HS-5 (cell line): ENCODE measurements around the gene OOSP3.
"Not testable (repeated sequence)": the region's sequence is repeated elsewhere in the genome, so short reads cannot be mapped to it uniquely, and the experiment has no call there.

Source experiments
- DNase-seq: peaks from one replicate; pipeline ENCODE4 v3.0.0-alpha.2; 2012; ENCODE audit warnings: low read depth

OOSP3 gene

DNA sequence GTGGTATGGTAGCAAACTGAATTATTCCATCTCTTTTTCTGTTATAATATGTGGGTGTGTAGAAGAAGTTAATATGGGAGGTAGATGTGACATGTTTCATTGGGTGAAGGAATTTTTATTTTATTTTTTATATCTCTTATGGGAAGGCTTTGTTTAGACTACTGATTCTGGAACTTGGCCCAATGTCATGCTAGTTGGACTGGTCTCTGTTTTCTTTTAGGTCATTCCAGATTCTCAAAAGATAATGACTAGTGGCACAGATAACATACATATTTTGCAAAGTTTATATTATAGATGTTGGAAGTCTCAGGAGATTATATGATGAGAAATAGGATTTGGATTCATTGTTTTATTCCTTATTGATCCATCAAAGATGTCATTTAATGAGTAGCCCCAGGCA lies 1.3 kb upstream of the OOSP3 start:
- no peak for DNase-seq

DNA sequence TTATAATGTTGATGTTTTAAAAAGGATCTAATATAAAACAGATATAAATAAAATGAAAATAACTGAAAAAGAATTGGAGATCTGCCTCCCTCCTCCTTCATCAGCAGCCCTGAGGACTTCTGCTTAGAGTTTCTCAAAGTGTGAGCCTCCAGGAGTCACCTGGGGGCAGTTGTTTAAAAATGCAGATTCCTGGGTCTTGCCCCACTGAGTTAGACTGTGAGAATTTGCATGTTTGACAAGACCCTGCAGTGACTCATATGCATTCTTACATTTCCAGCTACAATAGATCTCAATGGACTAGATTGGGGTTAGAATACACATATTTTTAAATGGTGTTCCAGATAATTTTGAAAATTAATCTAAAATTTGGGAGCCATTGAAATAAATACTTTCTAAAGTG lies 798 bp upstream of the OOSP3 start:
- DNase-seq, result no peak

DNA sequence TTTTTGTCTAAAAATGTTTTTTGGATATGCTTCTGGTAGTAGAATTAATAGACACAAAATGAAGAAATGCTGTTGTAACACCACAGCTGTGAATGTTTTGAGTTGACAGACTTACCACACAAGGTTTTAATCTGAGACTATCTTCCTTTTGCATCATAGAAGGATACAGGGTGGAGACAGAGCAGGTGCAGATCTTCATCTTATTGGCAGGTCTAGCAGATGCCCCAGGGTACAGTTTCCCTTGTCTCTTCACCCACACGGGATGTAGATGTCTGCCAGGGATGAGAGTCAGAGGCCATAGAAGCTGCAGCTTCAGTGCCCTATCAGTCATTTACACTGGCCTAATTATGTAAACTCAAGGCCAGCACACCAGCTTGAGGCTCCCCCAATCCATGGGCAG lies 985 bp downstream of the OOSP3 start:
- DNase-seq, result no peak

DNA sequence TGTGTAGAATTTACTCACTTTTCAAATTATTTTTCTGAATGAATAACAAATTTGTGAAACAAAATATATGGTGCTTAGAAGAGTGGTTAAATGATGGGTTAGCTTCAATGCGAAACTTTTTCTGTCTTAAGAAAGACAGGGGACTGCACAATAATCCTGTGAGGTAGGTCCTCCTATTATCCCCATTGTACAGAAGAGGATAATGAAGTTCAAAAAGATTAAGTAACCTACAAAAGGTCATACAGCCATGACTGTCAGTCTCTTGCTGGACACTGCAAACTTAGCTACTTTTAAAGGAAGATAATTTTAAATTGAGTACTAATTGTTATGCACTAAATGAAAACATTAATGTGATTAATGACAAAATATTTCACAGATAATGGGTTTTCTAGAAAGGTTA lies 5.0 kb downstream of the OOSP3 start:
- DNase-seq, result no peak

DNA sequence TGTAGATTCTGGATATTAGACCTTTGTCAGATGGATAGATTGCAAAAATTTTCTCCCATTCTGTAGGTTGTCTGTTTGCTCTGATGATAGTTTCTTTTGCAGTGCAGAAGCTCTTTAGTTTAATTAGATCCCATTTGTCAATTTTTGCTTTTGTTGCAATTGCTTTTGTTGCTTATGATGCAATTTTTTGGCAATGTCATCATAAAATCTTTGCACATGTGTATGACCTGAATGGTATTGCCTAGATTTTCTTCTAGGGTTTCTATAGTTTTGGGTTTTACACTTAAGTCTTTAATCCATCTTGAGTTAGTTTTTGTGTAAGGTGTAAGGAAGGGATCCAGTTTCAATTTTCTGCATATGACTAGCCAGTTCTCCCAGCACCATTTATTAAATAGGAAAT lies 8.6 kb downstream of the OOSP3 start:
- not testable (repeated sequence) for DNase-seq

DNA sequence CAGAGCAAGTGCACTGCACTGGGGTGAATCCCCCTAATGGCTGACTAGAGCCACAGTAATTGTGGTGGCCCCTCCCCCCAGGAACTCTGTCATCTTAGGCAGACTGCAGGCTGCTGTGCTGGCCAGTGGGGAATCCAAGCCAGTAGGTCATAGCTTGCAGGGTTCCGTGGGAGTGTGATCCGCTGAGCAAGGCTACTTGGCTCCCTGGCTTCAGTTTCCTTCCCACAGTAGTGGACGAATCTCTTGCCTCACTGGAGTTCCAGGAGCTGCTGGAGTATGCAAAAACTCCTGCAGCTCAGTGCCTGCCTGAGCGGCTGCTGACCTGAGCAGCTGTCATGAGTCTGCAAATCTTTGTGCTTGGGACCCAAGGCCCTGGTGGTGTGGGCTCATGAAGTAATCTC lies 13.2 kb downstream of the OOSP3 start:
- DNase-seq, result no peak

DNA sequence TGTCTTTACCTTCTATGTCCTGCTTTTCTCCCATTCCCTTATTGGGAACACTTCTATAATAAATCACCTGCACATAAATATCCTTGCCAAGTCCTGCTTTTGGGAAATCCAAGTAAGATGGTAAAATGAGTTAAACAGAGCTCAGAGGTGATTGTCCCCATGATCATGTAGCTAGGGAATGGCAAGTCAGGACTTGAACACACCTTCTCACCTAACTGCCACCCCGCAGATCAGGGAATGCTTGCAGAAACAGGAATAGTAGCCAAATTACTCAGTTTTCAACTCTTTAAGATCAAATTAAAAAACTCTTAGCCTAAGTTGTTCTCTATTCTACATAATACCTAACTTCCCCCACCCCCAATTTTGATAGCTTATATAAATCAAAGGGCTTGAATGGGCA lies 16.0 kb downstream of the OOSP3 start:
- DNase-seq, result no peak

DNA sequence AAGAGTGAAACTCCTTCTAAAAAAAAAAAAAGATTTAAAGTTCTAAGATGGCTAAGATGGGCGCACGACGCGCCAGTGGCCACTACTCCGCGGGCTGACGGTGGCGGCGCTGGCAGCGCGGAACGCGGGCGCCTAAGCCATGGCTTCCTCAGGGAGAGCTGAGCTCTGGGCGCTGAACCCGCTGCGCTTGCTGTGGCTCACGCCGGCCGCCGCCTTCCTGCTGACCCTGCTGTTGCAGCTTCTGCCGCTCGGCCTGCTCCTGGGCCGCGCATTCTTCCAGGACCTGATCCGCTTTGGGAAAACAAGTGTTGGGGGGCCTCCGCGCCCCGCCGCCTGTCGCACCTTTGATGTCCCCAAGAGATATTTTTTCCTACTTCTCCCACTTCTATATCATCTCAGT lies 19.5 kb downstream of the OOSP3 start:
- no peak for DNase-seq

DNA sequence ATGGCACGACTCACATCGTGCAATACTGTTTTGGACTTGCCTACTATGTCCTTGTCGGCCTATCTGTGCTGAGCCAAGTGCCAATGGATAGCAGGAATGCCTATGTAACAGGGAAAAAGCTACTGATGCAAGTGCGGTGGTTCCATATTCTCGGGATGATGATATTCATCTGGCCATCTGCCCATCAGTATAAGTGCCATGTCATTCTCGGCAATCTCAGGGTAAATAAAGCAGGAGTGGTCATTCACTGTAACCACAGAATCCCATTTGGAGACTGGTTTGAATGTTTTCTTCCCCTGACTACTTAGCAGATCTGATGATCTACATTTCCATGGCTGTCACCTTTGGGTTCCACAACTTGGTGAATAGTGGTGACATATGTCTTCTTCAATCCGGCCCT lies 20.1 kb downstream of the OOSP3 start:
- no peak for DNase-seq

DNA sequence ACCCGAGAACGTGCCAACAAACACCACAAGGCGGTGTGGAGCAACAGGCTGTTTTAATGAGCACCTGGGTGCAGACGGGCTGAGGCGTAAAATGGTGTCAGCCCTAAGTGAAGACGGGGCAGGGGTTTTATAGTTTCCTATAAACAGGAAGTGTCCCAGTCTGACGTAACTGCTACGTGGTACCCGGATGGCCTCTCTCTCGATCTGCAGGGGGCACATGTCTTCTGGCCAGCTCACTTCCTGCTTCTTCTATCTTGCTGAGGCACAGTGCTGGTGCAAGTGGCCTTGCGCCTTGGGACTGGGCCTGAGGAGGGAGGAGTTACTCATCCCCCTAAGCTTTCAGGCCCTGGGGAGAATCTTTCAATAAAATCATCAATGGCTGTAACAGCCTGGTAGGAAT lies 20.9 kb downstream of the OOSP3 start:
- no peak for DNase-seq

DNA sequence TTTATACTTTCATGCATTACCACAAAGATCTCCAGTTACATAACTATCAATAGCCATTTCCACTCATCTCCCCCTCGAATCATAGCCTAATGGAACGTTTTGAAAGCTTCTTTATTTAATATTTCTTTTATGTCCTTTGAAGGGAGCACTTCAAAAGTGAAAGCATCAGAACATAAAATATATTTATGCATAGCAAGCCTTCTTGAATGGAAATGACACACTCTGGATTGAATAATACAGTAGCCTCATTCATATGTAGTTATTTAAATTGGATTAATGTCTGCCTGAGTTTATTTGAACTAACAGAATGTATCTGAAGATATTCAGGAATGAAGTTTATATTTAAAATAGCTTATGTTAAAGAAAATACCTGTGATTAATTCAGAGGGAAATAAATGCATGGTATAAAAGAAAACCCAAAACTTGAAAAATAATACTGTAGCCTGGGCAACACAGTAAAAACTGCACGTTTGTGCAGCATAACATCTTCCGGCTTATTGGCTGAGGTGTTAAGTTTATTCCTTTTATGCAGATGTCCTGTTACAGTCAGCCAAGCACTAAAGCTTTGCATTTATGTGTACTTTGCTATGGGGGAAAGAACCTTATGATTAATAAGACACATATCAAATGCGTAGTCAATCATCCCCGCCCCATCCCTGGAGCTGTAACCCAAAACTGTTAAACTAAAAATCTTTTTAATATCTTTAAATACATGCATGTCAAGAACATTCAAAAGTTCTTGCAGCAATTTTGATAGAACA lies 22.0 kb downstream of the OOSP3 start:
- no peak for DNase-seq

DNA sequence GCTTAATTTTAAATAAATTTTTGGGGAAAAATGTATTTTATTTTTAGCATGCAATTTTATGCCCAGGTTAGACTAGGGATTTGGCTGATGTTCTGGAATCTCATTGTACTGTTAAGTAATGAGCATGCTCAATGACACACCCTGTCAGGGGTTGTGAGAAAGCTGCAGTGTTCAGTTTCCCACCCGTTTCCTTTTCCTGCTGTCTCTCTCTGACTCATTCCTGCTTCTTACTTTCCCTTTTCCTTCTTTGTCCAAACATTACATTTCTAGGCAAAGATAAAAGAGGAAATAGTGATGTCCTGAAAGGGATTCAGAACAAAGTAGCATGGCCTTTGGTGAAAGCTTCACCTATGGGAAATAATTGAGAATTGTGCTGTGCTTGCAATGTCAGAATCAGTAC lies 22.7 kb downstream of the OOSP3 start:
- DNase-seq, result peak; percentile 67

DNA sequence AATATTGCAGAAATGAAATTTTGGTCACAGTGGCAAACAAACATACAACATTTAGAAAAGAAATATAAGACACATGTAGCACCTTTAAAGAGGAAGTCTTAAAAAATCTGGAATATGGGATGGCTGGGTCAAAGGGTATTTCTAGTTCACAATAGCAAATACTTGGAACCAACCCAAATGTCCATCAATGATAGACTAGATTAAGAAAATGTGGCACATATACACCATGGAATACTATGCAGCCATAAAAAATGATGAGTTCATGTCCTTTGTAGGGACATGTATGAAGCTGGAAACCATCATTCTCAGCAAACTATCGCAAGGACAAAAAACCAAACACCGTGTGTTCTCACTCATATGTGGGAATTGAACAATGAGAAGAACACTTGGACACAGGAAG lies 25.0 kb downstream of the OOSP3 start:
- not testable (repeated sequence) for DNase-seq

DNA sequence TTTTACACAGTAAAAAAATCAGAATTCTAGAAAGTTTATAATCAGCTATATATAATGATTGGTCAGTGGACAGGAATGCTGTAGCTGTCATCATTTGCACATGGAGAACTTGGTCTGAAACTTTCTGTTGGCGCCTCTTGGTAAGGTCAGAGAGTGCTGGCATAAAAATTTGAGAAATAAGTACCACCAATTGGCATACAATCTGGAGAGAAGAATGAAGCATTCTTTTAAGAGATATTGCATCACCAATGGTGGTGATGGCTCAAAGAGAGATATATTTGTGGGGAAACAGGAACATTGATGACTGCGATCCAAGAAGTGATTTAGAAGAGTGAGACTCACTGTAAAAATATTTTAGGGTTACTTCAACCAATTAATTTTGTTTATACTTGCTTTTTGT lies 39.9 kb downstream of the OOSP3 start:
- DNase-seq, result peak; percentile 54

DNA sequence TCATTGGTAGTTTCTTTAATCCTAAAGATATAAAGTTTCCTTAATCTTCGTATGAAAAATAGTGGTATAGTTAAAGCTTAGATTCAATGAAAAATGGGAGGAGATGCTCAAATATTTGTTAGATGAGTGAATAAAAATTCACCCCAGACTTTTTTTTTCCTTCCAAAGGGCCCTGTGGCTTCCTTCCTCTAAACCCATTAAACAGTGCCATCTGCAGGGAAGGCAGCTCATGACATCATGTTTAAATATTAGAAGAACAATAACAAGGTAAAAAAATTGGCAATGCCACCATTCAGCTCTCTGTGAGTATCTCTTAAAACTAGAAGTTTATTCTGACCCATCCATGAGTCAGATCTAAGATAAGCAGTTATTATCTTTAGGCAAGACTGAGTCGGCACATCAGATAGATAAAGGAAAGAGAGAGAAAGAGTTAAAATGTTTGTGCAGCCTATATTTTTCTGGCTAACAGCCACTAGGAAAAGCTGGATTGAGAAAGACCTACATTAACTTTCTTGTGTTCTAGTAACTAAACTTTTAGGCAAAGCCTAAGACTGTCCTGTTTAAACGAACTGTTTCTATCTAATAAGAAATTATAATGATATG lies 40.5 kb downstream of the OOSP3 start:
- peak; percentile 62 for DNase-seq

DNA sequence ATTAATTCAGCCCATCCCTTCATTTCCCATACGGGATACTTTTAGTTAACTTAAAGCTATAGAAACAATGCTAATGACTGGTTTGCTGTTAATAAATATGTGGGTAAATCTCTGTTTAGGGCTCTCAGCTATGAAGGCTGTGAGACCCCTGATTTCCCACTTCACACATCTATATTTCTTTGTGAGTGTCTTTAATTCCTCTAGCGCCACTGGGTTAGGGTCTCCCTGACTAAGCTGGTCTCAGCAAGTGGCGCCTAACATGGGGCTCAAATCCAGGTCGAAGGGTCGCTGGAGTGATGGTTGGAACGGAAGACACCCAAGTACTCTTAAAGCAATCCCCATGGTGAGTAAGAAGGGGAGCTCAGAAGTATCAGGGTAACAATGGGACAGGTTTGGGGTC lies 45.2 kb downstream of the OOSP3 start:
- DNase-seq, result no peak

DNA sequence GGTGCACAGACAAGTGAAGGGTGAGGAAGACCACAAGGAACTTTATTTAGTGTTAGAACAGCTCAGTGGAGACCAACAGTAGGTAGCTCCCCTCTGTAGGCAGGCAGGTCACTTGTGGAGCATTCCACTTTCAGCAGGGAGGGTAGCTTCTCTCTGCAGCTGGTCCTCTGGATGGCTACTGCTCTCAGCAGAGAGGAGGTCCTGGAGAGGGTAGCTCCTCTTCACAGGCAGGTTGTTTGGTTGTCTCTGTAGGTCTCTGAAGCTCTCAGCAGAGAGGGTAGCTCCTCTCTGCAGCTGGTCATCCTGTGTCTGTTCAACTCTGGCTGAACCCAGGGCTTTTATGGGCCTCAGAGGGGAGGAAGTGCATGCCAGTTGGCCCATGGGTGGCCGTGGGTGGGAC lies 53.1 kb downstream of the OOSP3 start:
- DNase-seq, result no peak

DNA sequence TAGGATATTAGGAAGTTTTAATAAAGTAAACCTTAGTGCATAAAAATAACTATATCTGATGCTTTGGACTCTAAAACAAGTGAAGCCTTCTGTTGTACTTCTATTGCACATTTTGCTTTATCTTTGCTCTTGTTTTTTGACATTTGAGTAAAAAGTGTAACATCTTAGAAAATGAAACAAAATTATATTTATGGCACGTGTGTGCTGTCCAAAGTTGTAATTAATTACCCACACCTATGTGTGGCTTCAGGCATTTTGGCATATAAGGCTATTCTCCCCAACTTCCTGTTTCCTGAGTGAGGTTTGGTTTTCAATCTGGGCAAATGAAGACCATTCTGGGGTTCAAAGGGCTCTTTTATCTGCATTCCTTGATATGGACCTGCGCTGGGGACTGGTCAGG lies 59.5 kb downstream of the OOSP3 start, which contains the start of gene OOSP1:
TSS of gene OOSP1 (plus strand) at position 301 of the 400 bp plus-strand sequence. CDS start at position 324, 23 bp downstream.
- DNase-seq, result no peak

DNA sequence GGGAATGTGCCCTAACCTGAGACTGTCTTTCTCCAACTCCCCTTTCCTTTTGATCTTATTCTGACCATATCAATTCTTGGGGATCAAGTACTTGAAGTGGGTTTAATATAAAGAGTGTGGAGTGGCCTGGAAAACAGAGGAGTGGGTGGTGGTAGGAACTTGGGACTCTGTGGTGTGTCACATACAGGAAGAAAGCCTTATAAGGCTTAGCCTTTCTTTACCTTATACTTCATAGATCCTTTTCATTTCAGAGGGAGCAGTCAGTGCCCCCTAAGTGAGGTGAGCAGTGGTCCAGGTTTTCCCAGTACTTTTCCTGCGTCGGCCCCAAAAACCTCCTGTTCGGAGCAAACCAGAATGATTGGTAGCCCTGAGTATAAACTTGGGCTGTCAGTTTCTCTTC lies 60.1 kb downstream of the OOSP3 start:
- DNase-seq, result no peak

DNA sequence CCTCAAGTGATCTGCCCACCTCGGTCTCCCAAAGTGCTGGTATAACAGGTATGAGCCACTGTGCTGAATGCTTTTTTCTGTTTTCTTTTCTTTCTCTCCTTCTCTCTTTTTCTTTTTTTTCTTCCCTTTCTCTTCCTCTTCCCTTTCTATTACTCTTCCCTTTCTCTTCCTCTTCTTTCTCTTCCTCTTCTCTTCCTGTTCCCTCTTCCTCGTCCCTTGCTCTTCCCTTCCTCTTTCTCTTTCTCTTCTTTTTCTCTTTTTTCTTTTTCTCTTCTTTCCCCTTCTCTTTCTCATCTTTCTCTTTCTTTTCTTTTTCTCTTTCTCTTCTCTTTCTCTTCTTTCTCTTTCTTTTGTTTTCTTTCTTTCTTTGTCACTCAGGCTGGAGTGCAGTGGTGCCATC lies 60.9 kb downstream of the OOSP3 start:
- DNase-seq, result no peak

DNA sequence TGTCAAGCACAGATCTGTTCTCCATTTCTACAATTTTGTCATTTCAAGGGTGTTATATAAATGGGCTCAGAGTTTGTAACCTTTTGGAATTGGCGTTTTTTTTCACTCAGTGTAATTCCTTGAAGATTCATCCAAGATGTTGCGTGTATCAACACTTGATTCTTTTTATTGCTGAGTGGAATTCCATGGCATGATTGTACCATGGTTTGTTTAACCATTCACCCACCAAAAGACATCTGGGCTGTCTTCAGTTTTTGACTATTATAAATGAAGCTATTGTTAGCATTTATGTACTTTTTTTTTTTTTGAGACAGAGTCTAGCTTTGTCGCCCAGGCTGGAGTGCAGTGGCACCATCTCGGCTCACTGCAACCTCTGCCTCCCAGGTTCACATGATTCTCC lies 62.5 kb downstream of the OOSP3 start:
- no peak for DNase-seq

DNA sequence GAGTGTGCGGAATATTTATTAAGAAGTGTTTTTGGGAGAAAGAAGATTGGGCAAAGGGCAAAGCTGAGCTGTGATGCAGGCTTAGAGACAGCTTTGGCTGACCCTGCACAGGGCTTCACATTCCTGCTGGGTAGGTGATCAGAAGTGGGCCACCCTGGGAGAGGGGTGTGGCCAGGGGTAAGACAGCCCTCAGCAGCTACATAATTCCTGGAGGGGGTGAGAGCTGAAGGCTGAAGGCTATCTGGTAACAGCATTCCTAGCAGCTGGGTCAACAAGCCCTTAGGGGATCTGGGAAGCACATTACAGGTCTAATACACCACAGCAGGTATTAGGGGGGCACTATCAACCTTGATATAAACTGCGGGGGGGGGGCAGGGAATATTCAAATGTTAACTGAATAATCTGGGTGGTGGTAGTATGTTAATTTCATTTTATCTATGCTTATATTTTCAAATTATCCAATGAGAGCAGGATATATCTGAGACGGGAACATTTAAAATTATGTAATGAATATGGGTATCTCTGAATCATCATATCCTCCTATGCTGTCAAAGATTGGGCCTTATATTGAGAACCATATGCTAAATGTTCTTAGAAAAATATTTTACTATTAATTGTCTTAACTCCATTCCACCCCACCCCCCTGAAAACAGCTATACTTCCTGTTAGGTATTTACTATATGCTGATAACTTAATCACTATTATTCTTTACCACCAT lies 65.6 kb downstream of the OOSP3 start:
- DNase-seq, result no peak

DNA sequence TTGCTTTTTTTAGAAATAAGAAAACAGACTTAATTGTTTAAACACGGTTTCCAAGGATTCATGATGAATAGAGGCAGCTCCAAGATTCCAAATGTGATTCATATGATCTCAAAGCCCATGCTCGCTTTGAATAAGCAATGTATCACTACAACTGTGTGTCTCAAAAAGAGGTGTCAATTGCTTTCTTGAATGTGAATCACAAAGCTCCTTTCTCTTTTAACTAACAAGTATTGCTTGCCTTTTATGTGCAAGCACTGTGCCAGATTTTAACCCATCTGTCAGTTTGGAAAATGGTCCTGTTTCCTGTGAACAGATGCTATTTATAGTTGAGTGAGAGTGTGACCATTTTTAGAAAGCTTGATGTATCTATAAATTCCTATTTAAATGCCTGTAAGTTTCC lies 66.1 kb downstream of the OOSP3 start:
- DNase-seq, result no peak
